ENCODE measurements around the gene PIGO. TPM values are rescaled to one million over a fixed set of nuclear protein-coding genes. Genes with fewer than 3 reads are reported as not detected.

Gene PIGO
- total and polyA plus RNA-seq, 9 of the 15 experiments (the other 6 are each of a cell fraction or from before 2014, with no cell fraction given), result 5.4 to 13.7 (median 9.7) TPM

DNA sequence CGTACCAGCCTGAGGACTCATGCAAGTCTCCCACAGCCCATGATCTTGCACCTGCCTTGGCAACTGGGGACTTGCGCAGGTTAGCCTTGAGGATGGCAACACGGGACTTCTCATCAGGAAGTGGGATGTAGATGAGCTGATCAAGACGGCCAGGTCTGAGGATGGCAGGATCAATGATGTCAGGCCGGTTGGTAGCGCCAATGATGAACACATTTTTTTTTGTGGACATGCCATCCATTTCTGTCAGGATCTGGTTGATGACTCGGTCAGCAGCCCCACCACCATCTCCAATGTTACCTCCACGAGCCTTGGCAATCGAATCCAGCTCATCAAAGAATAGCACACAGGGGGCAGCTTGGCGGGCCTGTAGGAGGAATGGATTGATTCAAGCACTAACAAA is 37.0 kb downstream of the PIGO start:
- no TSS peak for BruUV-seq (replicated peaks)
- Histone ChIP-seq H3K9ac (ENCODE audit: insufficient read depth in 1 of 2, low read depth in 2 of 2, low read length in 2 of 2) (no peak overlapping the region), H2AFZ (ENCODE audit: low read depth, low read length) (no peak overlapping the region), H3K4me1 (replicated peaks in 1 of 2; ENCODE audit: control insufficient read depth in 2 of 2, insufficient read depth in 2 of 2, low read length in 2 of 2) (no peaks in the 10 kb centered on the region), H3K9me1 (ENCODE audit: control insufficient read depth, insufficient read depth, low read length) (no peaks in the 10 kb centered on the region), H3K4me3 (no peak overlapping the region), H3K27me3 (ENCODE audit: control insufficient read depth in 2 of 2, insufficient read depth in 2 of 2, low read length in 2 of 2) (no peaks in the 10 kb centered on the region), H3K79me2 (ENCODE audit: control insufficient read depth, insufficient read depth, low read length) (no peaks in the 10 kb centered on the region), H3K27ac (ENCODE audit: extremely low read depth, low read depth, low read length) (no peak overlapping the region), H3K4me2 (ENCODE audit: insufficient read depth, low read length) (no peak overlapping the region), H4K20me1 (replicated peaks; ENCODE audit: control insufficient read depth, insufficient read depth, low read length) (no peaks in the 10 kb centered on the region), H3K36me3 (ENCODE audit: control insufficient read depth, insufficient read depth, low read length) (peaks cover 91% of the 10 kb centered on the region), H3K9me3 (replicated peaks; ENCODE audit: control insufficient read depth, insufficient read depth, low read depth, low read length) (no peaks in the 10 kb centered on the region)
- FAIRE-seq (no peak), ATAC-seq (no peak), DNase-seq (ENCODE audit: extremely low read depth in 1 of 4, low spot score in 3 of 4) (no peak)
- TF ChIP-seq, protein P1, sequence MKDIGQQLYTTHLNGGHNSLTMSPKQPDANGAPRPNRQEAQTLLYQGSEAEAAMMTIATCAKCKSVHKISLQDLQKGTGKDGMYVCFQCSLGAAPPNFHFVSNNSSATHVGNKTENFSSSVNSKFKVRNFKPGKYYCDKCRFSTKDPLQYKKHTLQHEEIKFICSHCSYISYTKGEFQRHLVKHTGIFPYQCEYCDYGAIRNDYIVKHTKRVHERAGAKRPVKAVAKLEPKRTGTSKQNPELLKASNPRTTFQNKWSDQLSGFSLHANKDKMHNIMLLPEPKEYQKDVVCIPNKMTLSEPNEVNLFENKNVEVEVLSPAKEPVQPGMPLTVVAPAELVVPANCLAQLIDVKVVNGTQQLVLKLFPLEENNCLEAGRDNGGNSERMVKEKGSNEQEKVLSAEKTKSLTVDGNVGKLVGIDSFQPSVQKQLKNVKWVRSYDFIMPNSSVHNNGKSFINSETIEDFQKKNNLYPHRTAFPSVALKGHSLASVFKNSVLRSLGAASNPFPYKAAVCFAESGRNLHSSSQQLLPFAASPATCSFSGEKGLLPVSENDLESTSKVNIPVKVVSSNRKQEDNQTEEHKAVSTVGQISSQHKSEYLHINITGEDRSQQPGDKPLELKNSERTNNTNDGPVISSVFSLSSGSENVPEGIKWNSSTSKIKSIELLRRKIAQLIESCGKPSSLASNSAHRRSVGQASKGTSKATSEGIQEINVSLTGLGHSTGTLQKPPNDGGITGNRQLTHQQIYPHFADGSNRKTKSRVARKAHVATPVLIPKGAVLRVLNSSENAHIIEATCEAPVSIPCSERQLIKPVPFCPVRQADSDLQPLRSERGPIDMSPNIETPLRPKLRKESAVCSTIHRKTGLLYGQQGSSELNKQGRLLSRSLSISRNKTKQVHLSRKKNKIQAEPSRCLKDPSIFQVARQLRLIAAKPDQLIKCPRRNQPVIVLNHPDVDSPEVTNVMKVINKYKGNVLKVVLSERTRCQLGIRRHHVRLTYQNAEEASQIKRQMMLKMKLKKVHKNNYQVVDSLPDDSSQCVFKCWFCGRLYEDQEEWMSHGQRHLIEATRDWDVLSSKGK (CRISPR knock-in tag; IDR thresholded peaks at IDR 0.05), result no peak
- TF ChIP-seq, protein P2, sequence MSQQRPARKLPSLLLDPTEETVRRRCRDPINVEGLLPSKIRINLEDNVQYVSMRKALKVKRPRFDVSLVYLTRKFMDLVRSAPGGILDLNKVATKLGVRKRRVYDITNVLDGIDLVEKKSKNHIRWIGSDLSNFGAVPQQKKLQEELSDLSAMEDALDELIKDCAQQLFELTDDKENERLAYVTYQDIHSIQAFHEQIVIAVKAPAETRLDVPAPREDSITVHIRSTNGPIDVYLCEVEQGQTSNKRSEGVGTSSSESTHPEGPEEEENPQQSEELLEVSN (IDR thresholded peaks at IDR 0.05; ENCODE audit: borderline replicate concordance in 1 of 2, extremely low read depth in 1 of 2, insufficient read depth in 1 of 2, insufficient read length in 1 of 2, low read depth in 1 of 2, low read length in 1 of 2, poor library complexity in 1 of 2, severe bottlenecking in 1 of 2), result no peak
- TF ChIP-seq, protein P3, sequence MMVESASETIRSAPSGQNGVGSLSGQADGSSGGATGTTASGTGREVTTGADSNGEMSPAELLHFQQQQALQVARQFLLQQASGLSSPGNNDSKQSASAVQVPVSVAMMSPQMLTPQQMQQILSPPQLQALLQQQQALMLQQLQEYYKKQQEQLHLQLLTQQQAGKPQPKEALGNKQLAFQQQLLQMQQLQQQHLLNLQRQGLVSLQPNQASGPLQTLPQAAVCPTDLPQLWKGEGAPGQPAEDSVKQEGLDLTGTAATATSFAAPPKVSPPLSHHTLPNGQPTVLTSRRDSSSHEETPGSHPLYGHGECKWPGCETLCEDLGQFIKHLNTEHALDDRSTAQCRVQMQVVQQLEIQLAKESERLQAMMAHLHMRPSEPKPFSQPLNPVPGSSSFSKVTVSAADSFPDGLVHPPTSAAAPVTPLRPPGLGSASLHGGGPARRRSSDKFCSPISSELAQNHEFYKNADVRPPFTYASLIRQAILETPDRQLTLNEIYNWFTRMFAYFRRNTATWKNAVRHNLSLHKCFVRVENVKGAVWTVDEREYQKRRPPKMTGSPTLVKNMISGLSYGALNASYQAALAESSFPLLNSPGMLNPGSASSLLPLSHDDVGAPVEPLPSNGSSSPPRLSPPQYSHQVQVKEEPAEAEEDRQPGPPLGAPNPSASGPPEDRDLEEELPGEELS (CRISPR knock-in tag; IDR thresholded peaks at IDR 0.05; ENCODE audit: borderline replicate concordance), result no peak
- TF ChIP-seq HNRNPUL1 (IDR thresholded peaks at IDR 0.05; ENCODE audit: low read length) (no peak), ZNF586 (CRISPR knock-in tag; conservative IDR thresholded peaks at IDR 0.05) (no peak), EGR1 (conservative IDR thresholded peaks at IDR 0.05) (no peak), NR3C1 (CRISPR knock-in tag; IDR thresholded peaks at IDR 0.05) (no peak), LEF1 (IDR thresholded peaks at IDR 0.05) (no peak), SRSF9 (IDR thresholded peaks at IDR 0.05; ENCODE audit: borderline replicate concordance, low read depth, low read length) (no peak), ARHGAP35 (IDR thresholded peaks at IDR 0.05; ENCODE audit: partially characterized antibody) (no peak), HNRNPLL (IDR thresholded peaks at IDR 0.05; ENCODE audit: low read depth, low read length, poor library complexity, severe bottlenecking) (no peak)
- in situ Hi-C loops (cut with MboI), result no loop called here
- POLR2A ChIA-PET, result interaction anchor here (0.9 to 4.9 kb wide), 4 partner anchors 8 to 31 kb away, joined by 3 to 32 read pairs (median 18); partner anchors contain the start of gene VCP
- CTCF ChIA-PET (ENCODE audit: low intra/inter-chr PET ratio), result no interaction called here
- WGBS (ENCODE audit: insufficient coverage, low coverage, missing lambda C conversion rate), result 90% methylated on average over 7 of the region's 10 CpGs
- intact Hi-C loops (cut with micrococcal nuclease), result no loop called here

All from K562 (cell line).